Spleen (tissue), 11 donors: ENCODE results near the gene LRIT2. TPM values are rescaled to one million over a fixed set of nuclear protein-coding genes. Genes with fewer than 3 reads are reported as not detected.

Experiments
- DNase-seq: peaks from one replicate; pipeline ENCODE4 v3.0.0-alpha.2; 2020
- H3K27ac ChIP-seq, 8 donors: fragments of 200-600 bp; sonication (generic) in 7 of 8; 1 replicate in 4 of 8; 2 replicates in 4 of 8; pipeline versions ENCODE4 v1.5.0 to v1.8.0; 2016 to 2021; ENCODE audit warnings: inconsistent platforms in 4 of 8, mild to moderate bottlenecking in 4 of 8, moderate library complexity in 1 of 8
- H3K27me3 ChIP-seq, 7 donors: fragments of 200-600 bp; sonication (generic) in 6 of 7; replicated peaks in 1 of 7; 1 replicate in 4 of 7; 2 replicates in 3 of 7; pipeline versions ENCODE4 v1.5.0 to v1.8.0; 2016 to 2021; ENCODE audit warnings: inconsistent platforms in 3 of 7, mild to moderate bottlenecking in 1 of 7
- H3K36me3 ChIP-seq, 6 donors: fragments of 200-600 bp; sonication (generic) in 5 of 6; 1 replicate in 4 of 6; 2 replicates in 2 of 6; pipeline versions ENCODE4 v1.5.0 to v1.8.0; 2016 to 2021; ENCODE audit warnings: inconsistent platforms in 2 of 6
- H3K4me1 ChIP-seq, 6 donors: fragments of 200-600 bp; sonication (generic) in 5 of 6; 1 replicate in 3 of 6; 2 replicates in 3 of 6; pipeline versions ENCODE4 v1.5.0 to v1.8.0; 2016 to 2021; ENCODE audit warnings: inconsistent platforms in 3 of 6
- H3K4me3 ChIP-seq, 8 donors: fragments of 200-600 bp; sonication (generic) in 7 of 8; 1 replicate in 4 of 8; 2 replicates in 4 of 8; pipeline versions ENCODE4 v1.5.0 to v1.8.0; 2016 to 2021; ENCODE audit warnings: inconsistent platforms in 4 of 8, mild to moderate bottlenecking in 4 of 8, moderate library complexity in 2 of 8
- H3K9me3 ChIP-seq, 8 donors: fragments of 200-600 bp; sonication (generic) in 7 of 8; 1 replicate in 4 of 8; 2 replicates in 4 of 8; pipeline versions ENCODE4 v1.5.0 to v1.8.0; 2016 to 2021; ENCODE audit warnings: inconsistent platforms in 4 of 8
- CTCF ChIP-seq, 11 experiments: fragments of 200-600 bp in 7 of 11; fragments of 450-650 bp in 4 of 11; sonication (generic) in 4 of 11; IDR thresholded peaks in 8 of 11; conservative IDR thresholded peaks in 3 of 11; 1 replicate in 7 of 11; 2 replicates in 4 of 11; pipeline versions ENCODE4 v1.4.0 to v1.8.0; 2016 to 2021; ENCODE audit warnings: antibody characterized with exemption in 11 of 11, inconsistent platforms in 4 of 11, mild to moderate bottlenecking in 1 of 11
- POLR2A ChIP-seq, 3 donors: fragments of 450-650 bp; IDR thresholded peaks; one replicate each; pipeline ENCODE4 v1.5.1; 2017; ENCODE audit warnings: antibody characterized with exemption in 3 of 3, mild to moderate bottlenecking in 1 of 3
- POLR2AphosphoS5 ChIP-seq, 3 donors: sonication (generic); formaldehyde crosslinking; IDR thresholded peaks; one replicate each; pipeline ENCODE4 v1.5.1; 2017; ENCODE audit warnings: antibody characterized with exemption in 3 of 3
- WGBS, 5 donors: extraction: QIAGEN DNeasy Blood & Tissue Kit in 3 of 5; methylation state at CpG; one replicate each; pipeline versions ENCODE4 v1.1.5 to v1.1.7; 2013 to 2018; 5-methylcytosine and 5-hydroxymethylcytosine counted together
- intact Hi-C: fragments of 100-400 bp; cut with DNase I; formaldehyde crosslinking; loops from one replicate; pipeline ENCODE4 v1.15.0; 2023; ENCODE audit warnings: low total_unique reads
- polyA plus RNA-seq, 3 donors: library from polyadenylated mRNA; stranded (reverse); fragments of 200-250 nt; gene quantifications; one replicate each; pipeline ENCODE4 v1.2.1, GENCODE V29; 2013
- total RNA-seq, 7 donors: library from RNA; depleted of rRNA in 3 of 7; stranded (reverse); fragments of >200 nt in 3 of 7; fragmentation: NEBNext Ultra II Directional in 4 of 7; extraction: Animal tissue kit (Norgen Biotek cat#: 25700) in 4 of 7; gene quantifications; one replicate each; pipeline versions ENCODE4 v1.1.0 to v1.2.1, GENCODE V29; 2016 to 2021
- donor health status: healthy with polysubstance abuse.
- donor health status: DM: no; HTN: no; CAD: no; lungs with moderate emphysema.
- donor health status: DM: no; HTN: no; CAD: no.
- donor health status: Bipolar disorder and iron deficiency.
- donor health status: healthy.
- donor health status: DM: no; HTN: no; CAD: no.
- donor health status: DM: yes; HTN: yes; CAD: no.

LRIT2 gene
- total and polyA plus RNA-seq, 10 donors: not detected

- intact Hi-C loops: no loop called here
- H3K4me1 ChIP-seq: no peaks in the 10 kb centered on the region
- H3K9me3 ChIP-seq: peaks cover 0 to 3% (median 0%) of the 10 kb centered on the region in 8 donors
- no peaks in the 10 kb centered on the region for H3K36me3 ChIP-seq
- H3K27me3 ChIP-seq: peaks cover 0 to 37% (median 6%) of the 10 kb centered on the region in 7 donors
- 39 to 61% (median 50%) methylated on average over 4 to 6 of the region's 6 CpGs for WGBS, 5 donors
- DNase-seq: no peak
- H3K4me3 ChIP-seq: no peak overlapping the region
- H3K27ac ChIP-seq: no peak overlapping the region
- no peak for TF ChIP-seq CTCF (IDR thresholded peaks at IDR 0.05 in 8 of 11, conservative IDR thresholded peaks at IDR 0.05 in 3 of 11)
- TF ChIP-seq POLR2A (IDR thresholded peaks at IDR 0.05): no peak
- TF ChIP-seq POLR2AphosphoS5 (IDR thresholded peaks at IDR 0.05): no peak
Measured at GRCh38 chr10:84224411-84225028, 824 bp downstream of the LRIT2 start.

GRCh38 chr10:84221916-84222315 lies 3.4 kb downstream of the LRIT2 start:
- H3K27me3 ChIP-seq: peaks cover 0 to 37% (median 6%) of the 10 kb centered on the region in 7 donors
- DNase-seq: no peak
- H3K27ac ChIP-seq: no peak overlapping the region
- intact Hi-C loops: no loop called here
- peaks cover 0 to 8% (median 2%) of the 10 kb centered on the region in 8 donors for H3K9me3 ChIP-seq
- no peak overlapping the region for H3K4me3 ChIP-seq
- H3K36me3 ChIP-seq: no peaks in the 10 kb centered on the region
- no peak for TF ChIP-seq POLR2AphosphoS5 (IDR thresholded peaks at IDR 0.05)
- TF ChIP-seq POLR2A (IDR thresholded peaks at IDR 0.05): no peak
- TF ChIP-seq CTCF (IDR thresholded peaks at IDR 0.05 in 8 of 11, conservative IDR thresholded peaks at IDR 0.05 in 3 of 11): no peak
- WGBS, 5 donors: 73 to 92% (median 84%) methylated on average over 6 to 8 of the region's 8 CpGs
- H3K4me1 ChIP-seq: no peaks in the 10 kb centered on the region

- Histone ChIP-seq H3K27me3 (peaks cover 0 to 18% (median 0%) of the 10 kb centered on the region in 7 donors), H3K27ac (no peak overlapping the region), H3K9me3 (peaks cover 0 to 8% (median 2%) of the 10 kb centered on the region in 8 donors), H3K4me3 (no peak overlapping the region), H3K36me3 (no peaks in the 10 kb centered on the region), H3K4me1 (no peaks in the 10 kb centered on the region)
- intact Hi-C loops: no loop called here
- DNase-seq: no peak
- WGBS, 5 donors: 86 to 93% (median 90%) methylated on average over 4 of the region's 4 CpGs
- TF ChIP-seq POLR2A (IDR thresholded peaks at IDR 0.05) (no peak), POLR2AphosphoS5 (IDR thresholded peaks at IDR 0.05) (no peak), CTCF (IDR thresholded peaks at IDR 0.05 in 8 of 11, conservative IDR thresholded peaks at IDR 0.05 in 3 of 11) (no peak)
Measured at GRCh38 chr10:84217746-84218145, 7.6 kb downstream of the LRIT2 start.

- DNase-seq: no peak
- peaks cover 0 to 8% (median 2%) of the 10 kb centered on the region in 8 donors for H3K9me3 ChIP-seq
- TF ChIP-seq POLR2AphosphoS5 (IDR thresholded peaks at IDR 0.05): no peak
- no peak for TF ChIP-seq CTCF (IDR thresholded peaks at IDR 0.05 in 8 of 11, conservative IDR thresholded peaks at IDR 0.05 in 3 of 11)
- TF ChIP-seq POLR2A (IDR thresholded peaks at IDR 0.05): no peak
- H3K27ac ChIP-seq: no peak overlapping the region
- no peak overlapping the region for H3K4me3 ChIP-seq
- H3K4me1 ChIP-seq: no peaks in the 10 kb centered on the region
- 80 to 95% (median 92%) methylated on average over 4 to 9 of the region's 9 CpGs for WGBS, 5 donors
- peaks cover 0 to 10% (median 0%) of the 10 kb centered on the region in 7 donors for H3K27me3 ChIP-seq
- H3K36me3 ChIP-seq: no peaks in the 10 kb centered on the region
- intact Hi-C loops: no loop called here
Measured at GRCh38 chr10:84216834-84217233, 8.5 kb downstream of the LRIT2 start.
